HG03571 (cell line): Measurements from ENCODE around the gene SYNPR.
A peak's percentile ranks its signal among the peaks of the same experiment; 100 is the strongest.

Experiments used
- ATAC-seq: cut with Tn5 transposase; IDR thresholded peaks from one replicate; pipeline ENCODE4 v1.9.1; 2021; ENCODE audit not compliant: unreplicated experiment

The SYNPR gene

DNA sequence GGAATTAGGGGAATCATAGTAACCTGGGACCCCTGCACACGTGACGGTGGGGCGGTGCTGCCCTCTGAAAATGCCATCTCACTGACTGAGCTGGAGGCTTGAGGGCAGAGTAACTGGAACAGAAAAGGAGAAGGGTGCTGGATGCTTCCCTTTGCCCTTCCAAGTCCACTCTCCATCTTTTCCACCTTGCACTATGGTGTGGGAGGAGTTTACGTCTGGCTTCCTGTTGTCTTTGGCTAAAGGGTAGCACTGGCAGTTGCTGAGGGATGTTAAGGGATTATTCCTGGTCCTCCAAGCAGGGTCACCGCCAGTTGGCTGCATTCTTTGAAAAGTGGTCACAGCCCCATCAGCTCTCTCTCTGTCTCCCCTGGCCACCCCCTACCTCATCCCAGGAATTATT, 245.0 kb downstream of the SYNPR start:
- ATAC-seq = no peak

GRCh38 chr3:63528325-63529000, 250.4 kb downstream of the SYNPR start:
- ATAC-seq = no peak

- no peak for ATAC-seq
Measured at GRCh38 chr3:63532521-63532920, 254.4 kb downstream of the SYNPR start.

DNA sequence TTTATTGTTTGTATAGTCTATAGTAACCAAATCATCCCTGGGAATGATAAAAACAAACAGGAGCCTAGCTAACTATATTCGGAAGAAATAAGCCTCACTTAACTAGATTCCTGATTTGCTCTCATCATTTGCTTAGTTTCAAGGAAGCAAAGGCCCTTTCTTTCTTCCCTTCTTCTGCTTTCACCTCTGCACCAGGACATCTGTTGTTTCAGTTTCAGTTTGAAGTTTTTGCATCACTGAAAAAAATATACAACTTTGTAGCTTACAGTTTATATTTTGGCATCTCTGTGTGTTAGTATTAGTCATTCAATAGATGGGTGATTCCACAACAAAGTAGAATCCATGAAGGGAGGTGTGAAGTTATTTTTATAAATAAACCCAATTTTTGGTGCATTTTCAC, 260.8 kb downstream of the SYNPR start:
- no peak for ATAC-seq

GRCh38 chr3:63555767-63556166, 277.7 kb downstream of the SYNPR start:
- ATAC-seq = no peak

- ATAC-seq = no peak
Measured at GRCh38 chr3:63556401-63556800, 278.3 kb downstream of the SYNPR start.

DNA sequence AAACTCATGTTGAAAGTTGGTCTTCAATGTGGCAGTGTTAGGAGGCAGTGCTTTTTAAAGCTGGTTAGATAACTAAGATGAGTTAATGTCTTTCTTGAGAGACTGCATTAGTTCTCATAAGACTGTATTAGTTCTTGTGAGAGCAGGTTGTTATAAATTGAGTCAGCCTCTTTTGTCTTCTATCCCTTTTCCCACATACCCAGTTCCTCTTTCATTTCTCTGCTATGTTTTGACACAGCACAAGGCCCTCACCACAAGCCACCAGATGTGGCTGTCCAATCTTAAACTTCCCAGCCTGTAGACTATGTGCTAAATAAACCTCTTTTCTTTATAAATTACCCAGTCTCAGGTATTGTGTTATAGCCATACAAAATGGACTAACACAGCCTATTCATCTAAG, 279.8 kb downstream of the SYNPR start:
- peak; percentile 88 for ATAC-seq

DNA sequence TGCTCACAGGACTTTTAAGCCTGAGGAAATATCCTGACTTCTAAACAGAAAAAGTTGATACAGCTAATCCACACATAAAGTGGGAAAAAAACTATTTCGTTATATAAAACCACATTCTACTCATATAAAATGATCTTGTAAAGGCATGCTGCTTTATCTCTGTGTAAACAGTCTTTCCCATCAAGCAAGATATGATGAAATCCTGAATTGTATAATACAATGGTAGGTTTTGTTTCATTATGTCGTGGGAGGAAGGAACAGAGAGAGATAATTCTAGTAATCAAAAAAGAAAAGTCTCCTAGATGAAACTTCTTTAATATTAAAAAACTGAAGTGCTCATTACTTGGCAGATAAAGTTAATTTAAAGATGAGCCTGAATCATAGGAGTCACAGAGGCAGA, 281.8 kb downstream of the SYNPR start:
- no peak for ATAC-seq

DNA sequence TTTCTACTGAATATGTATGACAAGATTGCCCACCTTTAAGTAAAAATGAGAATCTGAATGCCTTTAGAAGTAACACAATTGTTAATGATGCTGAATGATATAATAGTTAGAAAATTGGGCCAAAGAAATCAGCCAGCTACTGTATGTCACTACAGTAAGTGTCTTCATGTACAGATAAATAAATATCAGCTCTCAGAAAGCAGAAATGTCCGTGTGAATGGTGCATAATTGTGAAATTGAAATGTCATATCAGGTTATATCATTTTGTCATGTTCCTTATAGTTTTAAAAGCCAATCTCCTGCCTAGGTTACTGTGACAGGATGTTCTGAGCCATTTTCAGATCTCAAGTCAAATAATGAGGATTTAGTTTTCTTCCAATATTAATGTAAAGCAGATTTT, 283.8 kb downstream of the SYNPR start:
- ATAC-seq = no peak

- ATAC-seq = no peak
Measured at GRCh38 chr3:63562323-63562722, 284.2 kb downstream of the SYNPR start.

- no peak for ATAC-seq
Measured at GRCh38 chr3:63563572-63563971, 285.5 kb downstream of the SYNPR start.

DNA sequence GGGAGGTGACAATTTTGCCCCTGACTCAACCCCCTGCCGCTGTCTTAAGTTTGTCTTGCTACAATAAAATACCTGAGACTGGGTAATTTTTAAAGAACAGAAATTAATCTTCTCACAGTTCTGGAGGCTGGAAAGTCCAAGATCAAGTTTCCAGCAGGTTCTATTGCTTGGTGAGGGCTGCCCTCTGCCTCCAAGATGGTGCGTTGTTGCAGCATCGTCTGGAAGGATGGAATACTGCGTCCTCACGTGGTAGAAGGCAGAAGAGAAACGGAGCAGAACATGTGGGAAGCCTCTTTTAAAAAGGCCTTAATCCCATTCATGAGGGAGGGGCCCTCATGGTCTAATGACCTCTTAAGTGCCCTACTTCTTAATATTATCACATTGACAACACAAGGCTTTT, 287.1 kb downstream of the SYNPR start:
- ATAC-seq = no peak

DNA sequence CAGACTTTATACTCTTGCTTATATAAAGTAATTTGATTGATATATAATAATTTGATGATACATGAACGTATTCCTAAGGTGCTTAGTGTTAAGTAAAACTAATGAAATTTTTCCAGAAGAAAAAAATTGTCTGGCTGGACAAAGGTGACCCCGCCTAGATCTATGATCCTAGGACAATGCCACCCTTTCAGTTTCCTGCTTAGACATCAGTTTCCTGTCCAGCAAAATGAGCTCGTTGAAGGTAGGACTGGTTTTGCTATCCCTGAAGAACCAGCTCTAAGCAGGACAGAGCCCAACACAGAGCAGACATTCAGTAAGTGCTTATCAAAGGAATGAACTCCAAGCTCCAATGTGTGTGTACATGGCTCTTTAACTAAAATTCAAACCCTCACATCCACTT, 293.6 kb downstream of the SYNPR start:
- ATAC-seq = no peak

GRCh38 chr3:63576846-63577245, 298.7 kb downstream of the SYNPR start:
- ATAC-seq = no peak

GRCh38 chr3:63578858-63579257, 300.8 kb downstream of the SYNPR start:
- ATAC-seq = no peak

DNA sequence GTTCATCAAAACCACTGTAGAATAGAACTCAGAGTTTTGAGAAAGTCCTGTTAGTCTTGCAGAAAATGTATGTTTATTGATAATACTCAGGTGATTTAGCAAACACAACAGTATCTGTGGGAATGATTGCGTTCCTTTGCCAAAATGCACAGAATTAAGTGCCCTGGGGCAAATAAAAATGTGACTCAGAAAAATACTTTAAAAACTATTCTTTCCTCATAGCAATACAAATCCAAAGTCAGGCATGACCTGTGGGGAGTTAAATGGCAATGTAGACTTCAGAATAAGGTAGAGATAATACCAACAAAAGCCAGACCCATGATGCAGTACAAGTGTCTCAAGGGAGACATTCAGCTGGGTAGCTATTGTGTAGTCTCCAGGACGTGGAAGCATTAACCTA, 302.0 kb downstream of the SYNPR start:
- no peak for ATAC-seq

DNA sequence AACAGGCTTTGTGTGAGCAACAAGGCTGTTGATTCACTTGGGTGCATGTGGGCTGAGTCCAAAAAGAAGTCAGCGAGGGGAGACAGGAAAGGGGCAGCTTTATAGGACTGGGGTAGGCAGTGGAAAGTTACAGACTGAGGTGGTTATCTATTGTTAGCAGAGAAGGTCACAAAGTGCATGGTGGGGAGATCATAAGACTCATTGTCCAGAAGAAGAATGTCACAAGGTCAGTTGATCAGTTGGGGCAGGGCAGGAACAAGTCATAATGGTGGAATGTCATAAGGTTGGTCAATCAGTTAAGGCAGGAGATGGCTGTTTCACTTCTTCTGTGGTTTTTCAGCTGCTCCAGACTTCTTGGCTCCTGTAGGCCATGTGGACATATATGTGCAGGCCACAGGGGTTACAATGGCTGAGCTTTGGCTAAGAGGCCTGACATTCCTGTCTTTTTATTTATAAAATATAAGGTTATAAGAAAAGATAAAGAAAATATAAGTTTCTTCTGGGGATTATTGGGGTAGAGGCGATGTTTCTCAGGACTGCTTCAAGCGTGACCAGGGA, 304.9 kb downstream of the SYNPR start:
- ATAC-seq = no peak

GRCh38 chr3:63584681-63585080, 306.6 kb downstream of the SYNPR start:
- no peak for ATAC-seq

DNA sequence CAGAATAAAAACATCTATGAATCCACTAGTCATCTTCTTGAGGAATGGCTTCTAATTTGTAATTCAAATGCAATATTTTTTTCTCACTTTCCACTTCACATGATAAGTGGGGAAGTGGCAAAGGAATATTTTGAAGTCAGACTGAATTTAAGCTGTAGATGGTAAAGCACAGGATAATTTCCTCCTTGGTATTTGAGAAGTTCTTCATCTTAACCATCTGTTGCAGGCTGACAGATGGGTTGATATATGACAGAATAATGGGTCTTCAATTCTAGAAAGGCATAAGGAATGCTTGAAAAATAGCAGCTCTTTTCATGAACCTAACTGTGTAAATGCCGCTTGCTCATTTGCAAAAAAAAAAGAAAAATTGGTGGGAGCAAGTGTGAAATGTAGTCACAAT, 307.8 kb downstream of the SYNPR start:
- no peak for ATAC-seq

DNA sequence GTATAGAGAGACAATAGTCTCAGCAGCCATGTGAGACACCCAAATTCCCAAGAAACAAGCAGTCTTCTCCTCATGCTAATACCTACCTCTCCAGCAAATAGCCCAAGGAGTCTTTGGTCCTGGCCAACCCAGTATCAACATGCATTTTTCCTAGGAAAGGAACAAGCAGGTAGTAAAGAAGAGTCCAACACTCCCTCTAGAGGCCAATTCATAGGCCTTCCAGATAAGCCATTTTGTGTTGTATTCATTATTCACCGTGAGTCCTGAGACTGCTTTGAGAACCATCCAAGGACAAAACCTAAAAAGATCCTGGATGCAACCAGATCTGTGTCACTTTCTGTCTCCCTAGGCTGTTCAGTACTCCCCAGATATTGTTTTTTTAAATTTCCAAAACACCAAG, 310.8 kb downstream of the SYNPR start:
- no peak for ATAC-seq

GRCh38 chr3:63593779-63594178, 315.7 kb downstream of the SYNPR start:
- no peak for ATAC-seq

DNA sequence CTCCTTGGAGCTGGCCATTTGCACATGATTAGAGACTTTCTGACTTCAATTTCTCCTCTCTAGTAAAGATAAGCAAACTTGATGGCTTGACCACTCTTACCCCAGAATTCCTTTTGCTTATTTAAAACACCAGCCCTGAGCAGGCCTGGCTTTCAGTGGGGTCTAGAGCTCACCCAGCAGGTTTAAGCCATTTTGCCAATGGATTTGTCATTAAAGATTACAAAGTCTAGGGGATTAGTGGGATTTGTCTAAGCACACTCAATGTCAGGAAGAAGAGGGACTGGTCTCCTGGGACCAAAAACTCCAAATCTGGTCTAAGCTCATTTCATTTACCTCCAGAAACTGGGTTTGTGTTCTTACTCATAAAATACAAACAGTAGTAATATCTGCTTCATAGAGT, 317.1 kb downstream of the SYNPR start:
- no peak for ATAC-seq

DNA sequence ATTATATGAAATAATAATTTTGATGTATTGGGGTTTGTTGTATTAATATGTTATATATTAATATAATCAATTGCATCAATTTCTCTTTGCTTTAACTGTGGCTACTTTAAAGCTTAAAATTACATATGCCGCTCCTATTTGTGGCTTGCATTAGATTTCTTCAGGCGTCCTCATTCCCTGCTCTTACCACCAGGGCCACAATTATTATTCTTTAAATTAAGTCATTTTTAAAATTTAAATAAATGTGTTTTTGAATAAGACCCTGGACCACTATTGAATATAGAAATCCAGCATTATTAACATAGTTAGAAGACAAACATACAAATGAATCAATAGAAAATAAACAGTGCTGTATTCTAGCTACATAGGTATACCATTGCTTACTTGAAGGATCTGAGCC, 318.9 kb downstream of the SYNPR start:
- no peak for ATAC-seq
